ENCODE measurements around the gene EIF4A2.
A peak's percentile ranks its signal among the peaks of the same experiment; 100 is the strongest.
"Not testable (repeated sequence)": the region's sequence is repeated elsewhere in the genome, so short reads cannot be mapped to it uniquely, and the experiment has no call there.

Gene EIF4A2

DNA sequence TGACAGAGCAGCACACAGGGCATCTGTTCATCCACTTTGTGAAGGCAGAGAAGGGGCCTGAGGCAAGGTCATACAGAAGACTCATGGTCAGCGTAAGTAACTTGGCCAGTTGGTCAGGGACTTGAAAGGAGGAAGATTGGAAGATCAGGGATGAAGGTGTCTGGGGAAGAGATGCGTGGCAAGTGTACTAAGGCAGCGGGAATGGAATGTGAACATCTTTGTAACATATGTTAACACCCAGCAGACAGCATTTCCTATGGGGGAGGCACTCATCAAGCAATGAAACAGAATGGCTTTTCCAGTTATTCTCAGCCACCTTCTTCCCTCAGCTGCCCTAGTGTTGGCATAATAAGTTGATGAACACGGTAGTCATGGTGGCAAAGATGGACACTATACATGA lies 30.7 kb downstream of the EIF4A2 start:
- DNase-seq (ENCODE audit: extremely low spot score, insufficient read length, low read depth) (no peak), FAIRE-seq (no peak)

DNA sequence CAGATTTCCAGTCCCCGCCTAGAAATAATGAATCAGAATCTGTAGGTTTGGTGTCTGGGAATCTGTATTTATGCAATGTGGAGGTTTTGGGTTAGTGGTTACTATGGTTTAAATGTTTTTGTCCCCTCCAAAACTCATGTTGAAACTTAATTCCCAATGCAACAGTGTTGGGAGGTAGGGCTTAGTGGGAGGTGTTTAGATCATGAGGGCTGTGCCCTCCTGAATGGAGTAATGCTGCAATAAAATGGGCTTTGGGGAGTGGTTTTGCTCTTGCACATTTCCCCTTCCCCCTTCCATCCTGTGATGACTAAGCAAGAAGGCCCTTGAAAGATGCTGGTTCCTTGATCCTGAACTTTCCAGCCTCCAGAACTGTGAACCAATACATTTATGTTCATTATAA lies 32.1 kb downstream of the EIF4A2 start:
- FAIRE-seq (no peak), DNase-seq (ENCODE audit: extremely low spot score, insufficient read length, low read depth) (no peak)

DNA sequence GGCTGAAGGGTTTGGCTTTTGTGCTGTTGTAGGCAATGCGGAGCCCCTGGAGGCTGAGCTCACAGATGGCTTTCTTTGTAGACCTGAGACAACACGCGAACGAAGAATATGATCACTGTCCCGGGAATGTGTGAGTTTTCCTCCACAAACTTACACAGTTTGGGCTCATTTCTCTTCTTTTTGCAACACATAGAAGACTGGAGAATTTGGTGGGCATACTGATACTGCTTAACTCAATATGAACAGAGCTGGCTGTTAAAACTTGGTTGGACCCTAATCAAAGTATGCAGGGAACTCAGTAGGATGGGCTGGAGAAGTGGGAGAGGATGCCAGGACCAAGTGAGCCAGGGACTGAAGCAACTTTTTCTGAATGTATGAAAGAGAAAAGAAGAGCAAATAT lies 35.1 kb downstream of the EIF4A2 start:
- DNase-seq (ENCODE audit: extremely low spot score, insufficient read length, low read depth) (no peak), FAIRE-seq (no peak)

DNA sequence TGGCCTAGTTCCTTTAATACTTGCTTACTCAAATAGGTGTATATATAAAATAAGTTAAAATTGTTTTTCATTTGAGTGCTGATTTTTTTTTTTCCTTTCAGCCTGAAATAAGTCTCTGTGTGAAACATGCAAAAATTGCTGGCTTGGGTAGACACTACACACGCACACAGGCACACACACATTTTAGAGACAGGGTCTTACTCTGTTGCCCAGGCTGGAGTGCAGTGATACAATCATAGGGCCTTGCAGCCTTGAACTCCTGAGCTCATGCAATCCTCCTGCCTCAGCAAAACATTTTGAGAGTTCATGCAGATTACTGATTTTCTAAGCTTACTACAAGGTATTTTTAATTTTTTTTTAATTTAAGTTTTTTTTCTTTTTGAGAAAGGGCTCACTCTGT lies 35.6 kb downstream of the EIF4A2 start:
- DNase-seq (ENCODE audit: extremely low spot score, insufficient read length, low read depth) (no peak), FAIRE-seq (no peak)

DNA sequence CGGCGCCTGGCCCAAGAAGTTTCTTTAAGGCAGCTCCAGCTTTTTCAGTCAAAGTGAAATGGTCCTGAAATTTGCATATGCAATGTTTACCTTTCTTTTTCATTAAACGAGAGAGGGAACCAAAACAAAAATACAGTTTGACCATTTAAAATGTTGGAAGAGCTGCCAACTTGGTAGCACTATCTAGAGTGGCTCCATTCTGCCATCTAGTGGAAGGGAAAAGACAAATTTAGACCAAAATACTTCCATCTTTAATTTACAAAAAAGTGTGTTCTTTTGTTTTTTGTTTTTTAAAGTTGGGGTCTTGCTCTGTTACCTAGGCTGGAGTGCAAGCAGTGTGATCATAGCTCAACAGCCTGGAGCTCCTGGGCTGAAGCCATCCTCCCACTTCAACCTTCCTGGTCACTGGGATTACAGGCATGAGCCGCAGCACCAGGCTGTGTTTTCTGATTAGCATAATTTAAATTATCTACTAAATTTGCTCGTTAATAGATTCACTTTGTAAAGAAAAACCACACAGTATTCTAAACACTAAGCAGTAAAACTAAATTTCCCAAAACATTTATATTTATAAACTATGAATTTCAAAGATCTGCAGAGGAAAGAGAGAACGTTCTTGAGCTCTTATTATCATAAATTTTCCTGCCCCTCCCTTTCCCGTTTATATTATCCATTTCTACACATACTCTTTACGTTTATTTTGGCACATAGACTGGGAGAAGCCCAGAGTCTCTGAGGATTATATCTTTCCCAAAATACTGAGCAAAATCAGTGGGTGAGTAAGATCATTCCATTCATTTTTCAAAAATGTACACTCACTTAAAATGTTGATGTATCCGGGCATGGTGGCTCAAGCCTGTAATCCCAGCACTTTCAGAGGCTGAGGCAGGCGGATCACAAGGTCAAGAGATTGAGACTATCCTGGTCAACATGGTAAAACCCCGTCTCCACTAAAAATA lies 38.3 kb downstream of the EIF4A2 start:
- no peak for DNase-seq (ENCODE audit: extremely low spot score, insufficient read length, low read depth)
- FAIRE-seq = peak; percentile 76

DNA sequence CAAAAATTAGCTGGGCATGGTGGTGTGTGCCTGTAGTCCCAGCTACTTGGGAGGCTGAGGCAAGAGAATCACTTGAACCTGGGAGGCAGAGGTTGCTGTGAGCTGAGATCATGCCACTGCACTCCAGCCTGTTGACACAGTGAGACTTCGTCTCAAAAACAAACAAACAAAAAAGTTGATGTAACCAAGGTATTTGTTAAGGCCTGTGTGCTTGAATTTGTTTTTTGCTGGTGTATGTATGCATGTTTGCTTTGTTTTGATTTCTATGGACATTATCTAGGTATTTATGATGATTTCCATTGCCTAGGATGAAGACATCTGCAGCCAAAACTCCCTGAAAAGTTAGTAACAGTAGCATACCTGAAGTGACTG lies 39.0 kb downstream of the EIF4A2 start:
- DNase-seq (ENCODE audit: extremely low spot score, insufficient read length, low read depth); FAIRE-seq: not testable (repeated sequence)

DNA sequence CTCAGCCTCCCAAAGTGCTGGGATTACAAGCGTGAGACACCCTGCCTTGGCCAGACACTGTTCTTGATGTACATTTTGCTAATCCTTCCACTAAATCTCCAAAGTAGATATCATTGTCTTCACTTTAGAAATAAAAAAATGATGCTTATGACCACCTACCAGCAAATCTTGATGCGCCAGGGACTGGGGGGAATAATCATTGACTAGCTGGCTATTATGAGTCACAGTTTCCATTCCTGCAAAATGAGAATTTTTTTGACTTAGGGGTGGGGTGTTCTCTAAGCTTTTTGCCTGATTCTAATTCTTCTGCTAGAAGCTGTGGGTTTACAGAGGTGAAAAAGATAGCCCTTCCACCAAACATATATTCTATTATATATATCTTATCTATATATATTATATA lies 40.0 kb downstream of the EIF4A2 start:
- FAIRE-seq = no peak
- DNase-seq (ENCODE audit: extremely low spot score, insufficient read length, low read depth) = no peak

DNA sequence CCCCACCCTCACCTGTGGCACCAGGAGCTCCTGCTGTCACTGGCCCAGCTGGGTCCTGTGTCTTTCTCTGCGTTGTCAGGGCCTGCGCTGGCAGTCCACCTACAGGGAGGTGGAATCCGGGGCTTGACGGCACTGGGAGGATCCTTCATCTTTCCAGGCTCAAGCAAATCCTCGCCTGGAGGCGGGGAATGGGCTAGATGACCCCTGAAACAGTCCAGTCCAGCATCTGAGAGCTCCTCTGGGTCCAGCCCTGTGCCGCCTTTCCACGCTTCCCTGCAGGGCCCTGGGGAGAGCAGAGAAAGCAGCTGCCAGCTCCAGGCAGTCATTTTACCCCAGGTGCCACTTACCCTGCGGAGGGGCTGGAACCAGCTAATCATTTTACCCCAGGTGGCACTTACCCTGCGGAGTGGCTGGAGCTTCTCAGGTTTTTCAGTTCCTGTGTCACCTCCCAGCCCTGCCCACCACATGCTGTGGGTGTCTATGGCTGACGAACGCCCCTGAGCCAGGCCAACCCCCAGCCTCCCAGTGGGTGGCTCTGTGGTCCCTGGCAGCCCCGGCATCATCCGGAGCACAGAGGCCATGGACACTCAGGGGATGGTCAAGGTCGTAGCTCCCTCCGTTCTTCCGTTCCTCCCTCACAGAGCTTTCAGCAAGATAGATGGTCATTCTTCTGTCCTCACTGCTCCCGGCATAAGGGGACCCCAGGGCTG lies 41.2 kb downstream of the EIF4A2 start:
- FAIRE-seq = no peak
- DNase-seq (ENCODE audit: extremely low spot score, insufficient read length, low read depth) = no peak

DNA sequence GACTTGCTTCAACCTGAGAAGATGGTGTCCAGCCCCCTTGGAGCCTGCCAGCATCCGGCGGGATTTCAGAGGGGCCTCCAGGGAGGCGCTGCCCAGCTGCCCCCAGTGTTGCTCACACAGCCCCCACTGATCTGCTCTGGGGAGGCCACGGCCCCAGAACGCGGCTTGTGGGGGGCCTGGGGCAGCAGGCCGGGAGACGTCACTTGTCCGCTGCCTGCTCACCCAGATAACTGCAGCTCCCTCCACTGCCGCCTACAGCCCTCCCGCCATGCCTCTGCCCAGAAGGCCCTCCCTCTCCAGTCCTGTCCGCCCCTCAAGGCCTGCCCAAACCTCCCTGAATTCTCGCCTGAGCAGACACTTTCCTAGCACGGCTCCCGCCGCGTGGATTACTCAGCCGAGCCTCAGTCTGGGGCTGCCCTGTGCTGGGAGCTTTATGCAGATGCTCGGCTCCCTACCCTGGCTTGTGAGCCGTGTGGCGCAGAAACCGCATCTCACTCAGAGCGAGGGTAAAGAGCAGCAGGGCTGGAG lies 42.0 kb downstream of the EIF4A2 start:
- FAIRE-seq = no peak
- DNase-seq (ENCODE audit: extremely low spot score, insufficient read length, low read depth) = no peak

DNA sequence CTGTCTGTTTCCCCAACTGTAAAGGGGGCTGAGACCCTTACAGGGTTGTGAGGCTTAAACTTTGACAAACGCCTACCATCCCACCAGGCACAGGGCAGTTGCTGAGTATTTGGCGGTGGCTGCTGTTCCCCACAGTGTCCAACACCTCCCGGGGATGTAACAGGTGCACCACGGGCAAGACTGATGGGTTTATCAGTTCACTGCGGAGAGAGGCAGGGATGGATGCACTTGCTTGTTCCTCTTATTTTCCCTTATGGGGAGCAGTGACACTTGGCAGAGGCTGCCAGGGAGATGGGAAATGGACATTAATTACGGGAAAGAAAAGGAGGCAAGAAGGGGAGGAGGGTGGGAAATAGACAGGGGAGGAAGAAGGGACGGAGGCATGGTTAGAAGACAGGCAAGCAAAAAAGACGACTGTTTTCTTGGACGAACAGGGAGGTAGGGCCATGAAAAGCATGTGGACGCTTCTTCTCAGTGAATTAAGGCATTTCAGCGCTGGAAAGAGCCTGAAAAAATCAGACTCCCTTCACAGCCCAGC lies 42.6 kb downstream of the EIF4A2 start:
- FAIRE-seq (no peak), DNase-seq (ENCODE audit: extremely low spot score, insufficient read length, low read depth) (no peak)

DNA sequence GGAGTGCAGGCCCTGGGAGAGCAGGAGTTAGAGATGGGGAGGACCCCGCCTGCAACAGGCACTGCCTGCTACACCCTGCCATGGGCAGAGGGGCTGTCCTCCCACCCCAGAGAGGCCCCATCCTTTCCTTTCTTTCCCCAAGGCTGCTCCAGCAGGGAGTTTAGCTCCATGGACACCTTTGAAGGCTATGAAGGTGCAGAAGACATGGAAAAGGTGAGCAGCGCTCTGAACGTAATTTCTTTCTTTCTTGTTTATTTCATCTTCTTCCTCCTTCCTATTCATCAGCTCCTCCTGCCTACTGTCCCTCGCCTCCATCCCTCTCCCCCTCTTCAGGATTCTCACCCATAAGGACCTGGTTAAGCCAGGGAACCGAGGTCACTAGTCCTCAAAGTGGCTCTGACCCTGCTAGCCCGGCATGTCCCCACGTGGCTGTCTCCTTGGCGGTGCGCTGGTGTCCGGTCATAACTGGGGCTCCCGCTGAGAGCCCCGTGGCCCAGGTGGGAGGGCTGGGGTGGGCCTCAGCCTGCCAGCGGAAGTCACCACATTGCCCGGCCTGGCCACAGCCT lies 43.1 kb downstream of the EIF4A2 start:
- DNase-seq (ENCODE audit: extremely low spot score, insufficient read length, low read depth) (no peak), FAIRE-seq (peak; percentile 44)

DNA sequence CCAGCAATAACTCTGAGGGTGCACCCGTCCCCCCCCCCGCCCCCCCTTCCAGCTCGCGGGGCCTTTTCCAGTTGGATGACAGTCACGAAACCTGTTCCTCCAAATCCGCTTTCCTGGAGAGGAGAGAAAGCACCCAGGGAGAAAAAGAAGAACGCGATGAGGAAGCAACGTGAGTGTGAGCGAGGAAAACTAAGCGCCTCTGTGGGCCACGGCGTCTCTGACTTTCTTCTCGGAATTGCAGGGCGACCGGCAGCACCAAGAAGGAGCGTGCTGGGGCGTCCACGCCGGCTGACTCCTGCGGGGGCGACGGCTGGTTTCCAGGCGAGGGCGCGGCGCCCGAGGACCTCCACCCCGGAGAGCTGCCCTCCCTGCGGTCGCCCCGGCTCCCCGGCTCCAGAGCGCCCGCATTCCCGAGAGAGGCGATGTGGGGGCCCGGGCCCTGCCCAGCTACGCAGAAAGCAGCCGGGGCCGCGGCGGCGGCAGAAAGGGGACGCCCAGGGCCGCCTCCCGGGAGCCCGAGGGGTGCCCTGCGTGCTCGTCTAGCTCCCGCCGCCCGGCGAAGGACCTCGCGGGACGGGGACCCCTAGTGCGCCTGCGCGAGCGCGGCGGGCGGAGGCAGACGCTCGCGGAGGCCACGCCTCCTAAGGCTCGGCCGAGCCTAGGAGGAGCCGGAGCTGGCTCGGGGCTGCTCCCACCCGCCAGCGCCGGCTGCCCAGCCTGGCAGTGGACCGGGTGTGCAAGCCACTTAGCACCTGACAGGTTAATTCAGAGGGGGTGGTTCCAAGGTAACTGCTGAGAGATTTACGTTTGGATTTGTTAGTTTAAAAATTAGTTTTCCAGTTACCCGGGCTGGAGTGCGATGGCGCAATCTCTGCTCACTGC lies 43.8 kb downstream of the EIF4A2 start:
- peak; percentile 87 for FAIRE-seq
- DNase-seq (ENCODE audit: extremely low spot score, insufficient read length, low read depth) = peak; percentile 98

DNA sequence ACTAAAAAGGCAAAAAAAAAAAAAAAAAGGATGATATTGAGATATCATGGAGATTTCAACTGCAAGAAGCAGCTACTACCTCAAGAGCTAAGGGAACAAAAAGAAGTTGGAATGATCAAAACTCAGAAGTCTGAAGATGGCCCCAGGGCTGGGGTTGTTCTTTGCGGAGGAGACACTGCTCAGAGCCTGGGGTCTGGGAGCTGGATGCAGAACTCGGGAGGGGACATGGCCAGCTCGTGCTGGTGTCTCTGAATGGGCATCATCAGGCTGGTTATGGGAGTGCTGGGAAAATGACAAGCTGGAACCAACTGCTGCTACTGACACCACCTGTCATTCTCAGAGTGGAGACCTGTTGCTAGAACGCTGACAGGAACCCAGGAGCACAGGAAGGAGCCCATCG lies 45.0 kb downstream of the EIF4A2 start:
- no peak for DNase-seq (ENCODE audit: extremely low spot score, insufficient read length, low read depth)
- no peak for FAIRE-seq

DNA sequence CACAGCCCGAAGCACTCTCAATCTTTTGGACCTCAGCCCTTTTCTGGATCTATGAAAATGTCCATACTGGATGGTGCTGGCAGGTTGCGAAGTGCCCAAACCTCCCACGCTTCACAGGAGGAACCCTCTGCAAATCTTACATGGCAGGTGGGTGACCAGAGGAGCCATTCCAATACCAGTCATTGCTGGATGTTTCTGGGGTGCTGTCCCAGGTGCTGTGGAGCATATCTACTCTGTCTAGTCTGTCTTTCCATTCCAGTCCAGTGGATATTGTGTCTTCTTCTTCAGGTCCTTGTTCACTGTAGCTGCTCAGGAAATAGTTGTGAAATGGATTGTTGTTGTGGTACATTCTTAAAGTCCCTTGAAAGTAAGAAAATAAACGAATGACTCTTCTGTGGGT lies 48.4 kb downstream of the EIF4A2 start:
- no peak for DNase-seq (ENCODE audit: extremely low spot score, insufficient read length, low read depth)
- FAIRE-seq = no peak

DNA sequence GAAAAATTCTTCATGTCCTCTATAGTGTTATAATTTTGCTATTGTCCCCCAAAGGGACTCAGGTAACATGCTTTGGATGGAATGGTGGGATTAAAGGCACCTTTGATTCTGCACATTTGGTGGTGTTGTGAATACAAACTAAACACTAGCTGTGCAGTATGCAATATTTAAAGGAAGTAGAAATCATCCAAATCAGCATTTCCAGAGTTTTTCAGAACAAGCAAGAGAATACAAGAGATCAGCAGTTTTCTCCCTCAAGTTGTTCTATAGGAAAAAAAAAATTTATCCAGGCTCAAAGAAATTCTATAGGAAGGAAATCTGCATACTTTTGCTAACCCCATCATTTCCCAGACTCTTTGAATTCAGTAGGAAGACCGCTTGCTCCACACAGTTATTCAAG lies 48.9 kb downstream of the EIF4A2 start:
- FAIRE-seq (no peak), DNase-seq (ENCODE audit: extremely low spot score, insufficient read length, low read depth) (no peak)

Data from GM18507 (cell line).